HEK293 (cell line): ENCODE measurements around the gene ITPR3.

Experiments
- ELK4 ChIP-seq: IDR thresholded peaks from 2 replicates; pipeline ENCODE4 v1.6.1; 2011; ENCODE audit warnings: mild to moderate bottlenecking, low read depth, low read length, borderline replicate concordance
- YY1 ChIP-seq: fragments of 450-650 bp; formaldehyde crosslinking; IDR thresholded peaks from 2 replicates; pipeline ENCODE4 v1.5.1; 2018; ENCODE audit warnings: missing biosample characterization, missing genetic modification characterization
- ZBTB20 ChIP-seq: fragments of 450-650 bp; formaldehyde crosslinking; IDR thresholded peaks from 2 replicates; pipeline ENCODE4 v1.5.1; 2016; ENCODE audit warnings: missing biosample characterization, missing genetic modification characterization
- ZNF175 ChIP-seq: fragments of 450-650 bp; formaldehyde crosslinking; IDR thresholded peaks from 2 replicates; pipeline ENCODE4 v1.5.1; 2016; ENCODE audit warnings: missing biosample characterization, missing genetic modification characterization
- ZNF223 ChIP-seq: fragments of 450-650 bp; formaldehyde crosslinking; IDR thresholded peaks from 2 replicates; pipeline ENCODE4 v1.5.1; 2016; ENCODE audit warnings: missing biosample characterization, missing genetic modification characterization
- ZNF426 ChIP-seq: fragments of 450-650 bp; formaldehyde crosslinking; IDR thresholded peaks from 2 replicates; pipeline ENCODE4 v1.5.1; 2017; ENCODE audit warnings: missing biosample characterization, missing genetic modification characterization, mild to moderate bottlenecking, inconsistent platforms, moderate library complexity
- ZNF529 ChIP-seq: fragments of 450-650 bp; formaldehyde crosslinking; IDR thresholded peaks from 2 replicates; pipeline ENCODE4 v1.5.1; 2017; ENCODE audit warnings: missing genetic modification characterization, missing biosample characterization; ENCODE audit not compliant: insufficient replicate concordance
- ZNF629 ChIP-seq: fragments of 450-650 bp; formaldehyde crosslinking; IDR thresholded peaks from 2 replicates; pipeline ENCODE4 v1.5.1; 2017; ENCODE audit warnings: missing biosample characterization, missing genetic modification characterization
- ZNF664 ChIP-seq: fragments of 450-650 bp; formaldehyde crosslinking; IDR thresholded peaks from 2 replicates; pipeline ENCODE4 v1.5.1; 2016; ENCODE audit warnings: missing biosample characterization, missing genetic modification characterization
- TF ChIP-seq, protein P1 (sequence below): fragments of 450-650 bp; formaldehyde crosslinking; IDR thresholded peaks from 2 replicates; pipeline ENCODE4 v1.5.1; 2016; ENCODE audit warnings: missing biosample characterization, missing genetic modification characterization

DNA sequence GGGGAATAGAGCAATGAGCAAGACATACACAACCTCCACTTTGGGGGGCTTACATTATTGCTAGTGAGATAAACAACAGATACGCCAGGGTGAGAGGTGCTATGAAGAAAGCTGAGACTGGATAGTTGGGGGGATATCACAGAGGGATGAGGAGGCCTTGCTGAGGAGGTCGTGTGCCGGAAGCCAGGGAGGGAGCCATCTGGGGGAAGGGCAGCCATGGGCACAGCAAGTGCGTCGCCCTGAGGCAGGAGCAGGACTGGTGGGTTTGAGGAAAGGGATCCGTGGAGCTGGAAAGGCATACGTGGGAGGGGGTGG, 28.9 kb upstream of the ITPR3 start:
- TF ChIP-seq YY1 (tag by site-specific recombination), result no peak
- TF ChIP-seq, protein P1, sequence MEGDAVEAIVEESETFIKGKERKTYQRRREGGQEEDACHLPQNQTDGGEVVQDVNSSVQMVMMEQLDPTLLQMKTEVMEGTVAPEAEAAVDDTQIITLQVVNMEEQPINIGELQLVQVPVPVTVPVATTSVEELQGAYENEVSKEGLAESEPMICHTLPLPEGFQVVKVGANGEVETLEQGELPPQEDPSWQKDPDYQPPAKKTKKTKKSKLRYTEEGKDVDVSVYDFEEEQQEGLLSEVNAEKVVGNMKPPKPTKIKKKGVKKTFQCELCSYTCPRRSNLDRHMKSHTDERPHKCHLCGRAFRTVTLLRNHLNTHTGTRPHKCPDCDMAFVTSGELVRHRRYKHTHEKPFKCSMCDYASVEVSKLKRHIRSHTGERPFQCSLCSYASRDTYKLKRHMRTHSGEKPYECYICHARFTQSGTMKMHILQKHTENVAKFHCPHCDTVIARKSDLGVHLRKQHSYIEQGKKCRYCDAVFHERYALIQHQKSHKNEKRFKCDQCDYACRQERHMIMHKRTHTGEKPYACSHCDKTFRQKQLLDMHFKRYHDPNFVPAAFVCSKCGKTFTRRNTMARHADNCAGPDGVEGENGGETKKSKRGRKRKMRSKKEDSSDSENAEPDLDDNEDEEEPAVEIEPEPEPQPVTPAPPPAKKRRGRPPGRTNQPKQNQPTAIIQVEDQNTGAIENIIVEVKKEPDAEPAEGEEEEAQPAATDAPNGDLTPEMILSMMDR, result no peak
- no peak for TF ChIP-seq ZNF223 (tag by site-specific recombination)
- TF ChIP-seq ZNF664, result no peak
- TF ChIP-seq ZNF529, result no peak
- TF ChIP-seq ZNF175 (tag by site-specific recombination), result no peak
- no peak for TF ChIP-seq ZNF426 (tag by site-specific recombination)
- no peak for TF ChIP-seq ELK4
- no peak for TF ChIP-seq ZNF629 (tag by site-specific recombination)
- no peak for TF ChIP-seq ZBTB20 (tag by site-specific recombination)
